Parathyroid adenoma (tissue), 2 donors: ENCODE data around the gene KLHDC4.

Source experiments
- H2AFZ ChIP-seq: fragments of 300-600 bp; sonication (generic); one replicate; pipeline ENCODE4 v1.7.0; 2017; ENCODE audit warnings: antibody characterized with exemption, mild to moderate bottlenecking
- H3K27ac ChIP-seq: fragments of 300-600 bp; sonication (generic); one replicate; pipeline ENCODE4 v1.7.0; 2017
- H3K27me3 ChIP-seq: fragments of 300-600 bp; sonication (generic); one replicate; pipeline ENCODE4 v1.7.0; 2017; ENCODE audit warnings: low read length; ENCODE audit not compliant: control insufficient read depth, insufficient read depth
- H3K36me3 ChIP-seq: fragments of 300-600 bp; sonication (generic); one replicate; pipeline ENCODE4 v1.7.0; 2017; ENCODE audit warnings: low read length; ENCODE audit not compliant: control insufficient read depth, insufficient read depth
- H3K4me1 ChIP-seq: fragments of 300-600 bp; sonication (generic); one replicate; pipeline ENCODE4 v1.7.0; 2017; ENCODE audit warnings: control low read depth
- H3K4me2 ChIP-seq: fragments of 300-600 bp; sonication (generic); one replicate; pipeline ENCODE4 v1.7.0; 2017; ENCODE audit warnings: low read length
- H3K4me3 ChIP-seq: fragments of 300-600 bp; sonication (generic); one replicate; pipeline ENCODE4 v1.7.0; 2017; ENCODE audit warnings: low read depth, low read length
- H3K79me2 ChIP-seq: fragments of 300-600 bp; sonication (generic); one replicate; pipeline ENCODE4 v1.7.0; 2017; ENCODE audit warnings: control low read depth
- H3K9ac ChIP-seq: fragments of 300-600 bp; sonication (generic); one replicate; pipeline ENCODE4 v1.7.0; 2017; ENCODE audit warnings: mild to moderate bottlenecking
- H3K9me3 ChIP-seq: fragments of 300-600 bp; sonication (generic); one replicate; pipeline ENCODE4 v1.7.0; 2017; ENCODE audit warnings: low read length; ENCODE audit not compliant: control insufficient read depth
- CTCF ChIP-seq: fragments of 300-600 bp; sonication (generic); IDR thresholded peaks from one replicate; pipeline ENCODE4 v1.7.0; 2017; ENCODE audit warnings: antibody characterized with exemption, mild to moderate bottlenecking
- donor health status: primary hyperparathyroidism.

Gene KLHDC4

GRCh38 chr16:87709677-87710076 is 56.1 kb downstream of the KLHDC4 start:
- H3K36me3 ChIP-seq = no peaks in the 10 kb centered on the region

GRCh38 chr16:87708881-87709638 is 56.7 kb downstream of the KLHDC4 start:
- H2AFZ ChIP-seq = no peak overlapping the region
- no peak for TF ChIP-seq CTCF

More at GRCh38 chr16:87709677-87710076, 56.1 kb downstream of the KLHDC4 start:
- Histone ChIP-seq H3K9me3 (no peaks in the 10 kb centered on the region), H3K4me3 (no peak overlapping the region), H3K4me2 (no peak overlapping the region), H3K79me2 (no peaks in the 10 kb centered on the region), H3K9ac (no peak overlapping the region), H3K27me3 (no peaks in the 10 kb centered on the region), H3K27ac (no peak overlapping the region), H2AFZ (no peak overlapping the region), H3K4me1 (no peaks in the 10 kb centered on the region)
- TF ChIP-seq CTCF = no peak

DNA sequence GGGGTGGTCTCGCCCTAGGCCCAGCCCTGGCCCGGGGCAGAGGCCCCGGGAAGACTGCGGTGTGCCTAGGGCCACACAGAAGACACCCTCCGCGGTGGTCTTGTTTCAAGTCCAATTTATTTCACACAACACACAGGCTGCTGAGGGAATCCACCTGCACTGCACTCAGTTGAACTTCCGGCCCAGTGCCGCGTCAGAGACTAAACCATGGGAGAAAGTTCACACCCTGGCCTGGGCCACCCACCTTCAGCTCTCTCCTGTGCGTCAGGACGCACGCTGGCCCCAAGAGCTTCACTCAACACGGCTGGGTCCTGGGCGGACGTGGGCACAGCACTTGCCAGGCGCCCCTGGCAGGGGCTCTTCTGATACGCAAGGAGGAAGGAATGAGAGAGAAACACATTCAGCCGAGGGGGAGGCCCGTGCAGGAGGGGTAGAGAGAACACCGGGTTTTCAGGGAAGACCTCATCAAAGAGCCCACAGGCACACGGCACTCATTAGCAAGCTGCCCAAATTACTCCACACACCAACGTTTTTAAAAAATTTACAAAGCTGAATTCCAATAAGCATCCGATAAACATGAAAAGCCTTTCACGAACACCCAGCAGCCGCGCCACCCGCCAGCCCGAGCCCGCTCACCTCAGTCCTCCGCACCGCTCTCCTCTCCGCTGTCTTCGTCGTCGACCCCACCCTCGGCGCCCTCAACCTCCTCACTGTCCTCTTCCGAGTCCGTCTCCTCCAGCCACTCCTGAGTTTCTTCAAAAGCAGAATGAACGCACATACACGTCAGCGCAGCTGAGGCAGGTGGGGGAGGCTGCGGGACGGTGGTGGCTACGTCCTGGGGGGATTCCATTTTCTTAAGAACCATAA is 57.8 kb downstream of the KLHDC4 start:
- H3K27ac ChIP-seq = no peak overlapping the region
- no peaks in the 10 kb centered on the region for H3K4me1 ChIP-seq
- H3K9me3 ChIP-seq = no peaks in the 10 kb centered on the region
- no peak overlapping the region for H2AFZ ChIP-seq
- no peaks in the 10 kb centered on the region for H3K79me2 ChIP-seq
- no peak for TF ChIP-seq CTCF
- no peak overlapping the region for H3K4me3 ChIP-seq
- no peaks in the 10 kb centered on the region for H3K27me3 ChIP-seq
- H3K9ac ChIP-seq = no peak overlapping the region
- H3K36me3 ChIP-seq = no peaks in the 10 kb centered on the region
- no peak overlapping the region for H3K4me2 ChIP-seq

More at GRCh38 chr16:87708881-87709638, 56.7 kb downstream of the KLHDC4 start:
- Histone ChIP-seq H3K4me3 (no peak overlapping the region), H3K4me2 (no peak overlapping the region), H3K4me1 (no peaks in the 10 kb centered on the region), H3K36me3 (no peaks in the 10 kb centered on the region), H3K27ac (no peak overlapping the region), H3K9ac (no peak overlapping the region), H3K27me3 (no peaks in the 10 kb centered on the region), H3K79me2 (no peaks in the 10 kb centered on the region), H3K9me3 (no peaks in the 10 kb centered on the region)

DNA sequence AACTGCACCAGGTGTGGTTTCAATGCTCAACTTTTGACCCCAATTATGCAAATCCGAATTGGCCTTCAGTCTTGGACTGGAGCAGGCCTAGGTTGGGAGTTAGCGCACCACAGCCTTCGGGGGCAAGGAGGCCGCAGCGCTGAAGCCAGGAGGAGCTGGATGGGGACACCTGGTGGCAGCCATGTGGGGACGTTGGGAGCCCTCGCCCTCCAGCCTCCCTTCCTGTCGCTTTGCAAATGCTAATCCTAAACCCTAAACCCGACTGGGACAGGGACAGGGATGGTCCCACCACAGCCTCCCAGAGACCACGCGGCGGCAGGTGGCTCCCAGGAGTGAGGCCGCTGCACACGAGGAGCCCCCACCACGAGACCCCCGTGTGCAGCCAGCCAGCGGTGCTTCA is 58.7 kb downstream of the KLHDC4 start:
- TF ChIP-seq CTCF = no peak
- H3K36me3 ChIP-seq = no peaks in the 10 kb centered on the region

More for the DNA sequence above, 58.7 kb downstream of the KLHDC4 start:
- Histone ChIP-seq H2AFZ (no peak overlapping the region), H3K4me3 (no peak overlapping the region), H3K9ac (no peak overlapping the region), H3K4me2 (no peak overlapping the region), H3K4me1 (no peaks in the 10 kb centered on the region), H3K27ac (no peak overlapping the region), H3K9me3 (no peaks in the 10 kb centered on the region), H3K27me3 (no peaks in the 10 kb centered on the region), H3K79me2 (no peaks in the 10 kb centered on the region)
